ENCODE measurements around the gene KCNT1.

The KCNT1 gene

GRCh38 chr9:135701959-135702721 lies at the start of gene KCNT1:
KCNT1 (plus strand) TSS chr9:135702185; CDS start chr9:135702259, 74 bp downstream.
- Mint-ChIP-seq H3K9me3 (no peaks in the 10 kb centered on the region), H3K4me3 (no peak within 1 kb of the TSS), H3K4me1 (no peaks in the 10 kb centered on the region), H3K27ac (no peak within 1 kb of the TSS), H3K27me3 (peaks cover 12% of the 10 kb centered on the region), H3K36me3 (no peaks in the 10 kb centered on the region)
- CTCF ChIA-PET: interaction anchor here (1.6 kb wide), 1 partner anchor 17 kb away, joined by 4 read pairs; no protein-coding TSS in a partner anchor
- DNase-seq: peak; percentile 62

GRCh38 chr9:135655317-135655716 lies 46.7 kb upstream of the KCNT1 start:
- Mint-ChIP-seq H3K27ac (no peak overlapping the region), H3K4me1 (no peaks in the 10 kb centered on the region), H3K36me3 (no peaks in the 10 kb centered on the region), H3K4me3 (no peak overlapping the region), H3K9me3 (peaks cover 5% of the 10 kb centered on the region), H3K27me3 (peaks cover 4% of the 10 kb centered on the region)
- CTCF ChIA-PET: no interaction called here
- DNase-seq: no peak

GRCh38 chr9:135657416-135657815 lies 44.6 kb upstream of the KCNT1 start:
- CTCF ChIA-PET: no interaction called here
- peaks cover 4% of the 10 kb centered on the region for H3K27me3 Mint-ChIP-seq
- no peaks in the 10 kb centered on the region for H3K4me1 Mint-ChIP-seq
- no peak overlapping the region for H3K4me3 Mint-ChIP-seq
- no peak overlapping the region for H3K27ac Mint-ChIP-seq
- peaks cover 2% of the 10 kb centered on the region for H3K9me3 Mint-ChIP-seq
- DNase-seq: no peak
- H3K36me3 Mint-ChIP-seq: no peaks in the 10 kb centered on the region

GRCh38 chr9:135659252-135659651 lies 42.7 kb upstream of the KCNT1 start:
- H3K4me3 Mint-ChIP-seq: no peak overlapping the region
- H3K36me3 Mint-ChIP-seq: no peaks in the 10 kb centered on the region
- no peaks in the 10 kb centered on the region for H3K9me3 Mint-ChIP-seq
- CTCF ChIA-PET: interaction anchor here (0.7 kb wide), 1 partner anchor 58 kb away, joined by 3 read pairs; no protein-coding TSS in a partner anchor
- no peaks in the 10 kb centered on the region for H3K4me1 Mint-ChIP-seq
- H3K27ac Mint-ChIP-seq: no peak overlapping the region
- no peak for DNase-seq
- H3K27me3 Mint-ChIP-seq: peaks cover 4% of the 10 kb centered on the region

- DNase-seq: no peak
- H3K4me3 Mint-ChIP-seq: no peak overlapping the region
- no peaks in the 10 kb centered on the region for H3K9me3 Mint-ChIP-seq
- CTCF ChIA-PET: no interaction called here
- no peak overlapping the region for H3K27ac Mint-ChIP-seq
- H3K36me3 Mint-ChIP-seq: no peaks in the 10 kb centered on the region
- H3K4me1 Mint-ChIP-seq: no peaks in the 10 kb centered on the region
- H3K27me3 Mint-ChIP-seq: peaks cover 4% of the 10 kb centered on the region
Measured at GRCh38 chr9:135660407-135660806, 41.6 kb upstream of the KCNT1 start.

DNA sequence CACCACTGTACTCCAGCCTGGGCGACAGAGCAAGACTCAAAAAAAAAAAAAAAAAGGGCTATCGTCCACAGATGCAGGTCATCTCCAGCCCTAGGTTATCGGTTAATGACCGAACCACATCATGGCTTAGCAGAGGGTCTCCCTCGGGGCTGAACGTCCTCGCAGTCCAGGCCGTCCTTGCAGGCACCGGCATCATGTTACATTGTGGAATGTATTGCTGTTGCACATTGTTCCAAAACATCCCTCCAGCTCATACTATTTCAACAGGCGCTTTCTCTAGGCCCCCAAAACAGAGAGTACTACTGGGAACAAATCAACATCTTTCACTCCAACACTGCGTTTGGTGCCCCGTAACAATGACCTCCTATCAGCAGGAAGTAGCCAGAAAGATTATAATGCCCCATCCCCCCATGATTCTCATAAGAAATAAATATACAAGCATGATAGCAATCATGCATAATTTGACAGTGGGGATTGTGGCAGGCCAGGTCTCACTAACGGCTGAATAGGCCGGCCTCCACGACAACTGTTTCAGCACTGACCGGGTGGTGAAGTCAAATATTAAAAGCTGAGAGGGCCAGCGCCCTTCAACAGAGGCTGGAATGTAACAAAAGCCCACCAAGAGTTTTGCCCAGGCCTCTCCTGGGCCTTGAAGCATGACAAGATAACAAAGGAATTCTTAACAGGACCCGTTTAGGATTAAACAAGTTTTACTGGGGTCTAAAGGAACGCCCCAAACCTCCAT lies 40.0 kb upstream of the KCNT1 start:
- CTCF ChIA-PET: no interaction called here
- Mint-ChIP-seq H3K27me3 (no peaks in the 10 kb centered on the region), H3K27ac (peak overlapping the region; percentile 72), H3K4me1 (no peaks in the 10 kb centered on the region), H3K36me3 (no peaks in the 10 kb centered on the region), H3K4me3 (no peak overlapping the region), H3K9me3 (no peaks in the 10 kb centered on the region)
- no peak for DNase-seq

DNA sequence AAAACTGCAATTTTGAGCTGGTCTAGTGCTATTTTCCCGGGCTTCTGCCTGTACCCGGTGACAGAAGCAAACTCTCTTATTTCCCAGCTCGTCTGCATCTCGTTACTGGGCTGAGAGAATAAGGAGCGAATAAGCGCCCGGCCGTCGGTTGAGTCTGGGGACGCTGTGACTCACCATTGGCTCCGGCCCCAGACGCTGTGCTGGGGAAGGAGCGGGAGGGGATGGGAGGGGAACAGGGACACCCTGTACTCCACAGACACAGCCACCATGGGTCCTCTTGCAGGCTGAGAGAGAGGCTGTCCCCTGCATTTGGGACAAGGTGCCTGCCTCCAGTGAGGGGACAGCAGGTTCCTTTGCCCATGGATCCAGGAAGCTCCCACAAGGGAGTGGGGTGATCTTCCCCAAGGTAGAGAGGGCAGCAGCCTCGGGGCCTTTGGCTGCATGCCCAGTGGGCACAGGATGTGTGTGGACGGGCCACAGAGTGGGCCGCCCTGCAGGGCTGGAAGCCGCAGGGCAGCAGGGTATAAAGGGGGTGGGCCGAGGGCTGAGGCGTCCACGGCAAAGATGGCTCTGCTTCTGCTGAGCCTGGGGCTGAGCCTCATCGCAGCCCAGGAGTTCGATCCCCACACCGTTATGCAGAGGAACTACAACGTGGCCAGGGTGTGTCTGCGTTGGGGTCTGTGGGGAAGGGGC lies 39.1 kb upstream of the KCNT1 start, which contains the start of gene LCN9:
Gene LCN9 (plus strand): TSS at position 552 of the 693 bp plus-strand sequence. CDS start 13 bp downstream, at position 565.
- no peak for DNase-seq
- no peaks in the 10 kb centered on the region for H3K4me1 Mint-ChIP-seq

DNA sequence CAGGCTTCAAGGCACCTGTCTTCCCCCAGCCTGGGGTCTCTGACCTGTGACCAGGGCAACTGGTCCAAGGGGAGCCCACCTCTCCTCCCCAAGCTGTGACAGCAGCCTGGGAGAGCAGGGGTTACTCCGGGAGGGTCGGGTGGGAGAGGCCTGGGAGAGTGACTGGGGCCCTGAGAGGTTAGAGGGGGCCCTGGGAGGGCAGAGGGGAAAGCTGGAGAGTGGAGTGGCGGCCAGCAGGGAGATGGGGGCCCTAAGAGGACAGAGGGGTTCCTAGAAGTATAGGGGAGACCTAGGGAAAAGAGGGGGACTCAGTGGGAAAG lies 38.6 kb upstream of the KCNT1 start:
- H3K9me3 Mint-ChIP-seq: no peaks in the 10 kb centered on the region

More for the DNA sequence above, 39.1 kb upstream of the KCNT1 start, which contains the start of gene LCN9:
- H3K27ac Mint-ChIP-seq: peak within 1 kb of the TSS; percentile 72
- no peaks in the 10 kb centered on the region for H3K36me3 Mint-ChIP-seq
- no peaks in the 10 kb centered on the region for H3K9me3 Mint-ChIP-seq
- no peak within 1 kb of the TSS for H3K4me3 Mint-ChIP-seq
- no peaks in the 10 kb centered on the region for H3K27me3 Mint-ChIP-seq
- CTCF ChIA-PET: no interaction called here

GRCh38 chr9:135663857-135664256 lies 38.1 kb upstream of the KCNT1 start:
- CTCF ChIA-PET: no interaction called here
- no peaks in the 10 kb centered on the region for H3K4me1 Mint-ChIP-seq
- no peaks in the 10 kb centered on the region for H3K27me3 Mint-ChIP-seq
- no peaks in the 10 kb centered on the region for H3K9me3 Mint-ChIP-seq
- H3K4me3 Mint-ChIP-seq: no peak overlapping the region
- no peaks in the 10 kb centered on the region for H3K36me3 Mint-ChIP-seq
- DNase-seq: no peak
- H3K27ac Mint-ChIP-seq: no peak overlapping the region

More for the DNA sequence above, 38.6 kb upstream of the KCNT1 start:
- DNase-seq: no peak
- CTCF ChIA-PET: no interaction called here
- Mint-ChIP-seq H3K4me3 (no peak overlapping the region), H3K36me3 (no peaks in the 10 kb centered on the region), H3K27ac (no peak overlapping the region), H3K27me3 (no peaks in the 10 kb centered on the region), H3K4me1 (no peaks in the 10 kb centered on the region)

DNA sequence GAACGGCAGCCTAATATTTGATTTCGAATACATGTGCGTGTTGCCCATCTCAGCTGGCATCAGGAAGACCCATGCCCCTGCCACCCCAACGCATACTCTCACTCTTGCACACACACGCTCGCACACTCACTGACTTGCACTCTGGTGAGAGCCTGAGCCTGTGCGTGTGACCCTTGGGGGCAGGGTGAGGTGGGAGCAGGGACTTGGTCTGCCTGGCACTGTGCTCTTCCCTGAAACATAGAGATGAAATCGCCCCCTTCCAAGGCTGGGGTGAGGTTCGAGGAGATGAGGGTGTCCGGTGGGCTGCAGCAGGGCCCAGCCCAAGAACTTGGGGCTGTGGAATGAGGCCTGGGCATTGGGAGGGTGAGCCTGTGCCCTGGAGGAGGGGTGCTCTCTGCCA lies 37.7 kb upstream of the KCNT1 start:
- DNase-seq: no peak
- H3K36me3 Mint-ChIP-seq: no peaks in the 10 kb centered on the region
- H3K27ac Mint-ChIP-seq: no peak overlapping the region
- H3K27me3 Mint-ChIP-seq: no peaks in the 10 kb centered on the region
- no peaks in the 10 kb centered on the region for H3K4me1 Mint-ChIP-seq
- no peak overlapping the region for H3K4me3 Mint-ChIP-seq
- CTCF ChIA-PET: no interaction called here
- no peaks in the 10 kb centered on the region for H3K9me3 Mint-ChIP-seq

- Mint-ChIP-seq H3K27ac (no peak overlapping the region), H3K9me3 (no peaks in the 10 kb centered on the region), H3K4me1 (no peaks in the 10 kb centered on the region), H3K27me3 (no peaks in the 10 kb centered on the region), H3K4me3 (no peak overlapping the region), H3K36me3 (no peaks in the 10 kb centered on the region)
- no peak for DNase-seq
- CTCF ChIA-PET: no interaction called here
Measured at GRCh38 chr9:135664801-135665794, 36.9 kb upstream of the KCNT1 start.

DNA sequence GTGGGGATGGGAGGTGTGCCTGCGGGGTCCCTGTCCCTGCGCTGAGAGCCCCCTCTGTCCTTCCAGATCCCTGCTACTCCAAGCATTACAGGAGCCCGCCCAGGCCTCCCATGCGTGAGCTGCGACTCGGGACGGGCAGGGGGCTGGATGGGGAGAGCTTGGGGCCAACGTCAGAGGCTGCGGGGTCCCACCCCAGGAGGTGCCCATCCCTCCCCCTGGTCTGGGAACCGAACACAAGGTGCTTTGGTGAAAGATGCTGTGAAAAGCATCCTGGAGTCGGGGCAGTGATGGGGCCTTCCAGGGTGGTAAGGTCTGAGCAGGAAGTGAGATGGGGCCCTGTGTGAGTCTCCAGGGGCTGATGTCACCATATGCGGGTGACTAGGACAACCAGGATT lies 36.2 kb upstream of the KCNT1 start:
- CTCF ChIA-PET: no interaction called here
- no peaks in the 10 kb centered on the region for H3K27me3 Mint-ChIP-seq
- no peak overlapping the region for H3K27ac Mint-ChIP-seq
- no peaks in the 10 kb centered on the region for H3K4me1 Mint-ChIP-seq
- DNase-seq: no peak
- no peaks in the 10 kb centered on the region for H3K9me3 Mint-ChIP-seq
- no peaks in the 10 kb centered on the region for H3K36me3 Mint-ChIP-seq
- H3K4me3 Mint-ChIP-seq: no peak overlapping the region

DNA sequence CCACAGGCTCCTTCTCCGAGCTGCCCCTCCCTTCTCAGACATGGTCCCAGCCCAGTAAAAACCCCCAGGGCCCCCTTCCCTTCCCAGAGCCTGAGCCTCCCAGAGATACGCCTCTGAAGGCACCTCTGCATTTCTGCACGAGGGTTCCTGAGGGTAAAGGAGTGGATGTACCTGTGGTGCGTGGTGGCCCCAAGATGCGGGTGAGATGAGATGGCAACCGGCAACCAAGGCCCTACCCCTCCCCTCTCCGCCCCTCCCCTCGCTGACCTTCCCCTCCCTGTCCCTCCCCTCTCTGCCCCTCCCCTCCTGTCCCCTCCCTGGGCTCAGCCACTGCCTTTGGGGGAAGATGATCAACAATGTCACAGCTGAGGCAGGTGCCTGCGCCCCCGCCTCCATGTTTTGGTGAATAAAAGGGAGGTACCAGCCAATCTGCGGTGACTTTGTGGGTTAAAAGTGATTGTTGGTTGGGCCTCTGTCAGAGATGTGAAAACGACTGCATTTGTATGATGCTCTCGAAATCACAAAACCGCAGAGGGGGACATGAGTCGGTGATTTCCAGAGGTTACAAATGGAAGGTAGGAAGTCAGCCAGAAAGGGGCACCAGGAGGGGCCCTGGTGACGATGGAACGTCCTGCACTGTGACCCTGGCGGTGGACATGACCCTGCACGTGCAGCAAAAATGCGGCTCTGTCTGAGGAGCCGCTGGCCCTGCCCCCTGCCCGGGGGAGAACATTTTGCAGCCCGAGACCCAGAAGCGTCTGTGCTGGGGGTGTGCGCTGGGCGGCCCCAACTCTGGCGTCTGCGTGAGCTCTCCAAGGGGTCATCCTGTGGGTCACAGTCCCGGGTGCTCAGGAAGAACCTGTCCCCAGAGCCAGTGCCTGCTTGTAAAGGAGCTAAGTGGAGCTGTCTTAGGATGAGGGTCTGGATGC lies 35.2 kb upstream of the KCNT1 start:
- DNase-seq: no peak
- no peaks in the 10 kb centered on the region for H3K9me3 Mint-ChIP-seq
- no peaks in the 10 kb centered on the region for H3K27me3 Mint-ChIP-seq
- H3K4me3 Mint-ChIP-seq: no peak overlapping the region
- H3K4me1 Mint-ChIP-seq: no peaks in the 10 kb centered on the region
- H3K36me3 Mint-ChIP-seq: no peaks in the 10 kb centered on the region
- CTCF ChIA-PET: no interaction called here
- H3K27ac Mint-ChIP-seq: no peak overlapping the region

Data from activated naive CD4-positive, alpha-beta T cell treated with anti-CD3 and anti-CD28 coated beads, Interleukin-2, amount 10 ng/mL, durations not matched to agents 7 days and 5 days (primary cell).